Dendritic cell treated with granulocyte-macrophage colony-stimulating factor and Interleukin-4, amounts not matched to agents 40 ng/mL and 50 ng/mL, for 4 days (primary cell): ENCODE data around the gene KCTD1.

Source experiments
- H3K27ac Mint-ChIP-seq: one replicate; pipeline ENCODE4 v1.8.0; 2022; ENCODE audit warnings: mild to moderate bottlenecking, mixed read lengths
- H3K27me3 Mint-ChIP-seq: one replicate; pipeline ENCODE4 v1.8.0; 2022; ENCODE audit warnings: mild to moderate bottlenecking, mixed read lengths
- H3K36me3 Mint-ChIP-seq: one replicate; pipeline ENCODE4 v1.8.0; 2022; ENCODE audit warnings: low read depth, mixed read lengths
- H3K4me1 Mint-ChIP-seq: one replicate; pipeline ENCODE4 v1.8.0; 2022; ENCODE audit warnings: low read depth, mixed read lengths
- H3K4me3 Mint-ChIP-seq: one replicate; pipeline ENCODE4 v1.8.0; 2022; ENCODE audit warnings: mild to moderate bottlenecking, moderate library complexity, mixed read lengths
- H3K9me3 Mint-ChIP-seq: one replicate; pipeline ENCODE4 v1.8.0; 2022; ENCODE audit warnings: mixed read lengths
- intact Hi-C: fragments of 100-400 bp; cut with micrococcal nuclease; formaldehyde crosslinking; loops from one replicate; pipeline ENCODE4 v1.15.0; 2022

The KCTD1 gene

GRCh38 chr18:26548415-26549262 is at the start of gene KCTD1:
Gene KCTD1 (minus strand): TSS chr18:26548553. CDS start chr18:26548536, 17 bp downstream.
- Mint-ChIP-seq H3K4me1 (peaks cover 37% of the 10 kb centered on the region), H3K9me3 (no peaks in the 10 kb centered on the region), H3K4me3 (peak within 1 kb of the TSS; percentile 89), H3K27ac (peak within 1 kb of the TSS; percentile 77), H3K27me3 (peaks cover 67% of the 10 kb centered on the region), H3K36me3 (peaks cover 6% of the 10 kb centered on the region)
- intact Hi-C loops: loop anchor here (2.0 to 10.0 kb wide), 4 partner anchors 24 to 454 kb away; partner anchors contain the start of genes SS18 and TAF4B

GRCh38 chr18:26593365-26594320 is 45.3 kb upstream of the KCTD1 start:
- peaks cover 13% of the 10 kb centered on the region for H3K27me3 Mint-ChIP-seq
- peaks cover 4% of the 10 kb centered on the region for H3K4me1 Mint-ChIP-seq
- peaks cover 15% of the 10 kb centered on the region for H3K9me3 Mint-ChIP-seq
- intact Hi-C loops: no loop called here
- H3K4me3 Mint-ChIP-seq: no peak overlapping the region
- no peaks in the 10 kb centered on the region for H3K36me3 Mint-ChIP-seq
- no peak overlapping the region for H3K27ac Mint-ChIP-seq

GRCh38 chr18:26584745-26585144 is 36.4 kb upstream of the KCTD1 start:
- intact Hi-C loops: no loop called here
- Mint-ChIP-seq H3K4me3 (no peak overlapping the region), H3K27ac (no peak overlapping the region), H3K9me3 (no peaks in the 10 kb centered on the region), H3K36me3 (no peaks in the 10 kb centered on the region), H3K4me1 (no peaks in the 10 kb centered on the region), H3K27me3 (peaks cover 5% of the 10 kb centered on the region)

GRCh38 chr18:26579941-26580618 is 31.7 kb upstream of the KCTD1 start:
- Mint-ChIP-seq H3K27ac (no peak overlapping the region), H3K27me3 (peaks cover 27% of the 10 kb centered on the region), H3K4me3 (no peak overlapping the region), H3K9me3 (no peaks in the 10 kb centered on the region), H3K36me3 (no peaks in the 10 kb centered on the region), H3K4me1 (no peaks in the 10 kb centered on the region)
- intact Hi-C loops: no loop called here

GRCh38 chr18:26575865-26576217 is 27.5 kb upstream of the KCTD1 start:
- Mint-ChIP-seq H3K27ac (no peak overlapping the region), H3K36me3 (no peaks in the 10 kb centered on the region), H3K4me3 (no peak overlapping the region), H3K27me3 (peaks cover 41% of the 10 kb centered on the region), H3K9me3 (no peaks in the 10 kb centered on the region), H3K4me1 (no peaks in the 10 kb centered on the region)
- intact Hi-C loops: no loop called here

- Mint-ChIP-seq H3K27me3 (peaks cover 44% of the 10 kb centered on the region), H3K36me3 (no peaks in the 10 kb centered on the region), H3K27ac (no peak overlapping the region), H3K4me1 (no peaks in the 10 kb centered on the region), H3K4me3 (no peak overlapping the region), H3K9me3 (no peaks in the 10 kb centered on the region)
- intact Hi-C loops: no loop called here
These were observed 26.9 kb upstream of the KCTD1 start for GRCh38 chr18:26574958-26575864.

- intact Hi-C loops: no loop called here
- Mint-ChIP-seq H3K9me3 (no peaks in the 10 kb centered on the region), H3K36me3 (no peaks in the 10 kb centered on the region), H3K4me1 (no peaks in the 10 kb centered on the region), H3K27me3 (peaks cover 25% of the 10 kb centered on the region), H3K27ac (no peak overlapping the region), H3K4me3 (no peak overlapping the region)
These were observed 20.7 kb upstream of the KCTD1 start for GRCh38 chr18:26568926-26569665.

GRCh38 chr18:26568513-26568912 is 20.2 kb upstream of the KCTD1 start:
- Mint-ChIP-seq H3K9me3 (no peaks in the 10 kb centered on the region), H3K4me3 (no peak overlapping the region), H3K4me1 (no peaks in the 10 kb centered on the region), H3K36me3 (no peaks in the 10 kb centered on the region), H3K27ac (no peak overlapping the region), H3K27me3 (peaks cover 21% of the 10 kb centered on the region)
- intact Hi-C loops: no loop called here

- Mint-ChIP-seq H3K4me3 (no peak overlapping the region), H3K27me3 (peaks cover 18% of the 10 kb centered on the region), H3K4me1 (no peaks in the 10 kb centered on the region), H3K9me3 (no peaks in the 10 kb centered on the region), H3K36me3 (no peaks in the 10 kb centered on the region), H3K27ac (no peak overlapping the region)
- intact Hi-C loops: no loop called here
These were observed 18.7 kb upstream of the KCTD1 start for GRCh38 chr18:26566874-26567555.

GRCh38 chr18:26565514-26565913 is 17.2 kb upstream of the KCTD1 start:
- peaks cover 18% of the 10 kb centered on the region for H3K27me3 Mint-ChIP-seq
- H3K9me3 Mint-ChIP-seq: no peaks in the 10 kb centered on the region
- no peaks in the 10 kb centered on the region for H3K4me1 Mint-ChIP-seq
- H3K27ac Mint-ChIP-seq: no peak overlapping the region
- no peak overlapping the region for H3K4me3 Mint-ChIP-seq
- intact Hi-C loops: no loop called here
- no peaks in the 10 kb centered on the region for H3K36me3 Mint-ChIP-seq

- Mint-ChIP-seq H3K27ac (no peak overlapping the region), H3K9me3 (no peaks in the 10 kb centered on the region), H3K27me3 (peaks cover 27% of the 10 kb centered on the region), H3K4me3 (no peak overlapping the region), H3K4me1 (no peaks in the 10 kb centered on the region), H3K36me3 (no peaks in the 10 kb centered on the region)
- intact Hi-C loops: no loop called here
These were observed 14.7 kb upstream of the KCTD1 start for GRCh38 chr18:26563024-26563423.

- Mint-ChIP-seq H3K4me3 (no peak overlapping the region), H3K9me3 (no peaks in the 10 kb centered on the region), H3K27ac (no peak overlapping the region), H3K36me3 (no peaks in the 10 kb centered on the region), H3K27me3 (peaks cover 29% of the 10 kb centered on the region), H3K4me1 (no peaks in the 10 kb centered on the region)
- intact Hi-C loops: no loop called here
These were observed 14.2 kb upstream of the KCTD1 start for GRCh38 chr18:26562568-26562967.
